ENCODE measurements around the gene ADGRL1.

- TF ChIP-seq MAX (IDR thresholded peaks at IDR 0.05) (no peak), TCF12 (IDR thresholded peaks at IDR 0.05; ENCODE audit: low read depth) (no peak)
These were observed 45.8 kb downstream of the ADGRL1 start for GRCh38 chr19:14160017-14160703.
